ENCODE data around the gene NFKB1.
"Not testable (repeated sequence)": the region's sequence is repeated elsewhere in the genome, so short reads cannot be mapped to it uniquely, and the experiment has no call there.

GRCh38 chr4:102483990-102484692, 17.0 kb upstream of the NFKB1 start:
- TF ChIP-seq CTCF, EP300, POLR2A (IDR thresholded peaks at IDR 0.05): not testable (repeated sequence)
